T-helper 1 cell treated with Interleukin-12 subunit alpha and Interleukin-12 subunit beta and Interleukin-4 antibody, amounts not matched to agents 30 μg/mL and 1 μg/mL, for 36 hours (primary cell): ENCODE results near the gene NAPB.

Experiments
- H3K27ac Mint-ChIP-seq: one replicate; pipeline ENCODE4 v1.8.0; 2021; ENCODE audit warnings: mild to moderate bottlenecking, mixed read lengths
- H3K27me3 Mint-ChIP-seq: one replicate; pipeline ENCODE4 v1.8.0; 2021; ENCODE audit warnings: low read depth, mixed read lengths
- H3K36me3 Mint-ChIP-seq: one replicate; pipeline ENCODE4 v1.8.0; 2021; ENCODE audit warnings: low read depth, mixed read lengths
- H3K4me1 Mint-ChIP-seq: one replicate; pipeline ENCODE4 v1.8.0; 2021; ENCODE audit warnings: low read depth, mixed read lengths
- H3K4me3 Mint-ChIP-seq: one replicate; pipeline ENCODE4 v1.8.0; 2021; ENCODE audit warnings: mild to moderate bottlenecking, moderate library complexity, mixed read lengths
- H3K9me3 Mint-ChIP-seq: one replicate; pipeline ENCODE4 v1.8.0; 2021; ENCODE audit warnings: mixed read lengths

NAPB gene

GRCh38 chr20:23343590-23343989, 77.7 kb downstream of the NAPB start:
- Mint-ChIP-seq H3K27ac (no peak overlapping the region), H3K9me3 (no peaks in the 10 kb centered on the region)

GRCh38 chr20:23341073-23341472, 80.2 kb downstream of the NAPB start:
- H3K4me3 Mint-ChIP-seq = no peak overlapping the region

More at GRCh38 chr20:23343590-23343989, 77.7 kb downstream of the NAPB start:
- Mint-ChIP-seq H3K36me3 (no peaks in the 10 kb centered on the region), H3K27me3 (peaks cover 5% of the 10 kb centered on the region), H3K4me1 (peaks cover under 1% of the 10 kb centered on the region), H3K4me3 (no peak overlapping the region)

GRCh38 chr20:23340524-23340923, 80.8 kb downstream of the NAPB start:
- H3K27ac Mint-ChIP-seq = no peak overlapping the region
- H3K4me3 Mint-ChIP-seq = no peak overlapping the region
- no peaks in the 10 kb centered on the region for H3K9me3 Mint-ChIP-seq
- H3K4me1 Mint-ChIP-seq = peaks cover 10% of the 10 kb centered on the region
- no peaks in the 10 kb centered on the region for H3K36me3 Mint-ChIP-seq
- peaks cover 5% of the 10 kb centered on the region for H3K27me3 Mint-ChIP-seq

More at GRCh38 chr20:23341073-23341472, 80.2 kb downstream of the NAPB start:
- Mint-ChIP-seq H3K9me3 (no peaks in the 10 kb centered on the region), H3K36me3 (no peaks in the 10 kb centered on the region), H3K27me3 (peaks cover 5% of the 10 kb centered on the region), H3K4me1 (peaks cover 10% of the 10 kb centered on the region), H3K27ac (no peak overlapping the region)

GRCh38 chr20:23339986-23340385, 81.3 kb downstream of the NAPB start:
- peaks cover 10% of the 10 kb centered on the region for H3K4me1 Mint-ChIP-seq
- H3K9me3 Mint-ChIP-seq = no peaks in the 10 kb centered on the region
- no peaks in the 10 kb centered on the region for H3K36me3 Mint-ChIP-seq
- H3K4me3 Mint-ChIP-seq = no peak overlapping the region
- peaks cover 5% of the 10 kb centered on the region for H3K27me3 Mint-ChIP-seq
- H3K27ac Mint-ChIP-seq = no peak overlapping the region

GRCh38 chr20:23337312-23337711, 84.0 kb downstream of the NAPB start:
- H3K9me3 Mint-ChIP-seq = no peaks in the 10 kb centered on the region
- peaks cover 13% of the 10 kb centered on the region for H3K4me1 Mint-ChIP-seq
- no peak overlapping the region for H3K4me3 Mint-ChIP-seq
- H3K36me3 Mint-ChIP-seq = no peaks in the 10 kb centered on the region
- no peak overlapping the region for H3K27ac Mint-ChIP-seq
- H3K27me3 Mint-ChIP-seq = peaks cover 5% of the 10 kb centered on the region

GRCh38 chr20:23336476-23336875, 84.8 kb downstream of the NAPB start:
- Mint-ChIP-seq H3K9me3 (no peaks in the 10 kb centered on the region), H3K4me1 (peaks cover 13% of the 10 kb centered on the region), H3K27ac (peak overlapping the region; percentile 45), H3K36me3 (no peaks in the 10 kb centered on the region), H3K27me3 (peaks cover 5% of the 10 kb centered on the region), H3K4me3 (peak overlapping the region; percentile 42)

GRCh38 chr20:23335521-23335920, 85.8 kb downstream of the NAPB start:
- H3K4me3 Mint-ChIP-seq = no peak overlapping the region

DNA sequence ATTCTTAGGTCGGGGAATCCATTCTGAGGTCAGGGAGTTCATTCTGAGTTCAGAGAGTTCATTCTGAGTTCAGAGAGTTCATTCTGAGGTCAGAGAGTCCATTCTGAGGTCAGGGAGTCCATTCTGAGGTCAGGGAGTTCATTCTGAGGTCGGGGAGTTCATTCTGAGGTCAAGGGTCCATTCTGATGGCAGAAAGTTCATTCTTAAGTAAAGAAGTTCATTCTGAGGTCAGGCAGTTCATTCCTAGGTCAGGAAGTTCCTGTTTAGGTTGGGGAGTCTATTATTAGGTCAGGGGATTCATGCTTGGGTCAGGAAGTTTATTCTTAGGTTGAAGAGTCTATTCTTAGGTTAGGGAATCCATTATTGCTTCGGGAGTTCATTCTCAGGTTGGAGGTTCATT, 87.2 kb downstream of the NAPB start:
- H3K4me3 Mint-ChIP-seq = no peak overlapping the region
- no peaks in the 10 kb centered on the region for H3K9me3 Mint-ChIP-seq
- H3K4me1 Mint-ChIP-seq = peaks cover 13% of the 10 kb centered on the region
- no peak overlapping the region for H3K27ac Mint-ChIP-seq
- H3K27me3 Mint-ChIP-seq = no peaks in the 10 kb centered on the region
- H3K36me3 Mint-ChIP-seq = no peaks in the 10 kb centered on the region

More at GRCh38 chr20:23335521-23335920, 85.8 kb downstream of the NAPB start:
- Mint-ChIP-seq H3K9me3 (no peaks in the 10 kb centered on the region), H3K27me3 (peaks cover 3% of the 10 kb centered on the region), H3K36me3 (no peaks in the 10 kb centered on the region), H3K27ac (no peak overlapping the region), H3K4me1 (peaks cover 13% of the 10 kb centered on the region)

DNA sequence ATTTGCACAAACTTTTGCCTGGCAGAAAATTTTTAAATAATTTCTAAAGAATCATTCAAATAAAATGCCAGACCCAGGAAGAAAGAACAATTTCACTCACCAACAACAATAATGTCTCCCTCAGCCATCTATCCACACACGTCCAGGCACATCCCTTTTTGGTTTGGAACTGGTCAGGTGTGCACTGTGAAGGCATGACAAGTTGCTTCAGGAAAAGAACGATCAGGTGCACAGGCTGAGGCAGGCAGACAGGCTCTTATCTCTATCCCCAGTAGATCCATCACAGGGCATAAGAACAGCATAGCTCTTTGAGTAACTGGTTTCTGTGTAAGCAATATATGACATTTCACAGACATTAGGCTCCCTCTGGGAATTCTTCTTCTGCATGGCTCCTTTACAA, 88.8 kb downstream of the NAPB start:
- H3K36me3 Mint-ChIP-seq = no peaks in the 10 kb centered on the region
- no peaks in the 10 kb centered on the region for H3K9me3 Mint-ChIP-seq
- no peaks in the 10 kb centered on the region for H3K27me3 Mint-ChIP-seq
- H3K27ac Mint-ChIP-seq = no peak overlapping the region
- peaks cover 13% of the 10 kb centered on the region for H3K4me1 Mint-ChIP-seq
- no peak overlapping the region for H3K4me3 Mint-ChIP-seq

DNA sequence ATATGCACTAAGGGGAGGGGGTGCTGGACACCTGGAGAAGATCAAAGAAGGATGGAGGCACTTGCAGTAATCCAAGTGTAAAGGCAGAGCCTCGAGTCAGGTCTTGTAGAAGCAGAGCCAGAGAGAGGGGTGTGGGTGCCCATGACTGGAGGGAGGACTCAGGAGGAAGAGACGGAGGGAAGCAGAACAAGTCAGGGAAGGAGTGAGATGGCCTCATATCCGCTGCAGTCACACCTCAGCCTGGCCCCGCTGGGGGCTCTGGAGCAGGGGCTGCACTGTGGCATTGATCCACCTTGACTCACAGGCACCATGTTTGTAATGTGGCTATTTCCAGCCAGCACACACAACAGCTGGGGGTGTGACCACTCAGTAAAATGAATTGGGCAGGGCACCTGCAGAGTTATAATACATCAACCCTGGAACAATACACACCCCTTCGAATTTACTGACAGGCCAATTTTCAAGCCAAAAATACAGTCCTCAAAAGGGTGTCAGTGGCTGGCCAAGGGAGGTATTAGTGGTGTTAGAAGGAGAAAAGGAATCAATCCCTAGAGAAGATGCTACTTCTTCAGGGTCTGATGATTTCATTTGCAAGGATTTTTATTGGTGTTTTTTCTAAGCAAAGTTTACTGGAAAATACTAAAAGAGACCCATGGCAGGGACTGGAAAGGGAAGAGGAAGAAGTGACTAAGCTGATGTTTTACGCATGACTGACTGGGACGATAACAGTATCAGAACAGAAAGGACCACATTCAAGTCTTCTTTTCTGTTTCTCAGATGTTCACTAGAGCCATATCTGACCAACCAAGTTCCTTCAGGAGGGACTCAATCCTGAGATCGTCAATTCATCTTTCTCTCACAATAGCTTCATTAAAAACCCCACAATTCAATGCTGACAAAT, 89.6 kb downstream of the NAPB start:
- Mint-ChIP-seq H3K4me3 (no peak overlapping the region), H3K9me3 (no peaks in the 10 kb centered on the region), H3K36me3 (no peaks in the 10 kb centered on the region), H3K4me1 (peaks cover 9% of the 10 kb centered on the region), H3K27ac (no peak overlapping the region), H3K27me3 (no peaks in the 10 kb centered on the region)

DNA sequence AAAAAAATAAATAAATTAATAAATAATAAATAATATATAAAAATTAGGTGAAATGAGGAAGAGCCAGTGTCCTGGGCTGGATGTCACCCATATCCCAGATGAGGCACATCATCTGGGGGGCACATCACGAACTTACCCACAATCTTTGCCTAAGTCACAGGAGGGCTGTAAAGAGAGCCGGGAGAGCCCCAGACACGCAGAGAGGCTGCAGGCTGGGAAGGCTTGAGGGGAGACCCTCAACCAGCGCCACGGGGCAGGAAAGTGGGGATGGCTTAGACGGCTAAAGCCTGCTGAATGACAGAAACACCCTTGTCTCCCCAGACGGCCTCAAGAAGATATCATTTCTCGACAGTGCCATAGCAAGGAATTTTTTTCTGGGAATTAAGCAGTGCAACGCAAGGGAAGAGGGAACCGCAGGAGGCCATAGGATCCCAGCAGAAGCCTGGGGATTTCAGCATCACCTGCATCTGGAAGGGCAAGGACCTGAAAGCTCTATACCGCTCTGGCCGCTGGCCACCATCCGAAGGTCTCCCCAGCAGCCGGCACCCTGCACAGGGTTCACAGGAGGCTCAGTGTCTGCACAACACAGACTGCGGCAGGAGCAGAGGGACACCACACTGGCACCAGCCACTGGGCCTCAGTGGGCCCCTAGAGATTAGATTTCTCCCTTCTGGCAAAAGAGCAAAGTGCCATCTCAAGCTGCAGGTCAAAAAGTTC, 93.5 kb downstream of the NAPB start:
- H3K27ac Mint-ChIP-seq = no peak overlapping the region
- no peaks in the 10 kb centered on the region for H3K36me3 Mint-ChIP-seq
- no peaks in the 10 kb centered on the region for H3K27me3 Mint-ChIP-seq
- no peaks in the 10 kb centered on the region for H3K9me3 Mint-ChIP-seq
- no peaks in the 10 kb centered on the region for H3K4me1 Mint-ChIP-seq
- no peak overlapping the region for H3K4me3 Mint-ChIP-seq

DNA sequence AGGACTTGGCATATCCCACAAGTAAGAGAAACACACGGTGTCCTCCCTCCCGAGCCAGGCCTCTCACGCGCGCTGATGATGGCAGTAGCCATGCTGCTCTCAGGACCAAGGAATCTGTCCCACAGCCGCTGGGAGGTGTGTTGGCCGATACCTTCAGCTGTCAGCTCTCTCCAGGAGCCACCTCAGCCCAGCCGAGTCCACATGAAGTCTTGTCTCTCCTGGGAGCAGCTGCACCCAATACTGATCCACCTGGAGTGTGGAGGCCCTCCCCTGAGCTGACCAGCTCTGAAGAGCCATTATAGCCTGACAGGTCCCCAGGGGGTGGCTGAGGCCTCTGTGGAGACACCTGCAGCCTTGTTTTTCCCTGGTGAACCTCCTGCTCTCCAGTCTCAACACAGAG, 94.5 kb downstream of the NAPB start:
- no peak overlapping the region for H3K4me3 Mint-ChIP-seq
- H3K9me3 Mint-ChIP-seq = no peaks in the 10 kb centered on the region
- H3K36me3 Mint-ChIP-seq = no peaks in the 10 kb centered on the region
- H3K4me1 Mint-ChIP-seq = no peaks in the 10 kb centered on the region
- no peak overlapping the region for H3K27ac Mint-ChIP-seq
- no peaks in the 10 kb centered on the region for H3K27me3 Mint-ChIP-seq

DNA sequence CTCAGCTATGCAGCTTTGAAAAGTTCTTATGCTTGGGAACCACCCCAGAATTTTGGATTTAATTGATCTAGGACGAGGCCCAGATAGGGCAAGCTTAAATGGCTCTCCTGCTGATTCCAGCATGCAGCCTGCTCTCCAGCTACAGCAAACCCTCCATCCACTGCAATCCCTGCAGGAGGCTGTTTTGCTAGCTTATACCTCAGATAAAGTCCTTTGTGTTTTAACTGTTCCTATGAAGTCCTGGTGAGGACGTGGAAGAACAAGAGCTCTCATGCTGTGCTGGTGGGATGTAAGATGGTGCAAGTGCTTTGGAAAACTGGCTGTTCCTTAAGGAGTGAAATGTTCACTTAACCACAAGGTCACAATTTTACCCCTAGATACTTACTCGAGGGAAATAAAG, 96.2 kb downstream of the NAPB start:
- no peaks in the 10 kb centered on the region for H3K9me3 Mint-ChIP-seq
- H3K36me3 Mint-ChIP-seq = no peaks in the 10 kb centered on the region
- no peak overlapping the region for H3K4me3 Mint-ChIP-seq
- H3K27ac Mint-ChIP-seq = no peak overlapping the region
- no peaks in the 10 kb centered on the region for H3K4me1 Mint-ChIP-seq
- H3K27me3 Mint-ChIP-seq = no peaks in the 10 kb centered on the region
